Fibroblast of villous mesenchyme (primary cell): ENCODE measurements around the gene MAGEA2B. TPM values are rescaled to one million over a fixed set of nuclear protein-coding genes. Genes with fewer than 3 reads are reported as not detected.
"Not testable (repeated sequence)": the region's sequence is repeated elsewhere in the genome, so short reads cannot be mapped to it uniquely, and the experiment has no call there.

Source experiments
- DNase-seq: peaks from one replicate; pipeline ENCODE4 v3.0.0-alpha.2; 2010; ENCODE audit warnings: low read depth
- H3K4me3 ChIP-seq: 2 replicates; pipeline ENCODE4 v1.5.1; 2011; ENCODE audit warnings: low read depth, mild to moderate bottlenecking, low read length
- CTCF ChIP-seq: IDR thresholded peaks from 2 replicates; pipeline ENCODE4 v1.5.1; 2012; ENCODE audit warnings: low read depth, mild to moderate bottlenecking, low read length; ENCODE audit not compliant: insufficient read depth
- total RNA-seq: library from RNA; depleted of rRNA; stranded (reverse); fragments of >200 nt; gene quantifications from 2 replicates; pipeline ENCODE4 v1.2.3, GENCODE V29; 2012

The MAGEA2B gene
- not detected in 2 replicates for total RNA-seq

GRCh38 chrX:152713815-152714787 lies at the start of gene MAGEA2B:
TSS of gene MAGEA2B (plus strand) at chrX:152714628. CDS start at chrX:152717107, 2,479 bp downstream.
- not testable (repeated sequence) for DNase-seq, H3K4me3 ChIP-seq

- no peak for TF ChIP-seq CTCF
- no peak for DNase-seq
- H3K4me3 ChIP-seq: no peak overlapping the region
These were observed 40.3 kb upstream of the MAGEA2B start for GRCh38 chrX:152674135-152674534.

- not testable (repeated sequence) for H3K4me3 ChIP-seq, DNase-seq
These were observed 39.8 kb upstream of the MAGEA2B start for GRCh38 chrX:152674652-152675051.

GRCh38 chrX:152681012-152681411 lies 33.4 kb upstream of the MAGEA2B start:
- not testable (repeated sequence) for DNase-seq, H3K4me3 ChIP-seq

- DNase-seq, H3K4me3 ChIP-seq: not testable (repeated sequence)
These were observed 16.2 kb upstream of the MAGEA2B start, which contains the start of gene MAGEA3 for GRCh38 chrX:152697952-152698931. TSS of gene MAGEA3 (plus strand) at chrX:152698794. CDS start at chrX:152700833, 2,039 bp downstream.

- DNase-seq, H3K4me3 ChIP-seq: not testable (repeated sequence)
These were observed 14.0 kb upstream of the MAGEA2B start for GRCh38 chrX:152700390-152700789.

GRCh38 chrX:152706500-152706899 lies 7.9 kb upstream of the MAGEA2B start:
- H3K4me3 ChIP-seq, DNase-seq: not testable (repeated sequence)

GRCh38 chrX:152709173-152709572 lies 5.3 kb upstream of the MAGEA2B start, which contains the start of gene CSAG2:
TSS of gene CSAG2 (minus strand) at chrX:152709273. CDS start at chrX:152709112, 161 bp downstream.
- not testable (repeated sequence) for DNase-seq, H3K4me3 ChIP-seq

GRCh38 chrX:152713195-152713594 lies 1.2 kb upstream of the MAGEA2B start:
- DNase-seq, H3K4me3 ChIP-seq: not testable (repeated sequence)

- H3K4me3 ChIP-seq: no peak overlapping the region
- TF ChIP-seq CTCF: no peak
- DNase-seq: no peak
These were observed 11.0 kb downstream of the MAGEA2B start for GRCh38 chrX:152725409-152725808.
